ENCODE data around the gene GRM4.

GRM4 gene

GRCh38 chr6:34157236-34157830 is 11.4 kb upstream of the GRM4 start:
- DNase-seq = no peak

GRCh38 chr6:34155471-34156300 is 9.8 kb upstream of the GRM4 start:
- no peak for DNase-seq

- peak; percentile 44 for DNase-seq
These were observed 9.0 kb upstream of the GRM4 start for GRCh38 chr6:34154668-34155447.

- DNase-seq = no peak
These were observed 7.1 kb upstream of the GRM4 start for GRCh38 chr6:34152806-34153520.

GRCh38 chr6:34152042-34152524 is 6.2 kb upstream of the GRM4 start:
- DNase-seq = no peak

GRCh38 chr6:34151321-34152041 is 5.6 kb upstream of the GRM4 start:
- no peak for DNase-seq

- no peak for DNase-seq
These were observed 4.9 kb upstream of the GRM4 start for GRCh38 chr6:34150766-34151165.

GRCh38 chr6:34149831-34150400 is 4.0 kb upstream of the GRM4 start:
- DNase-seq = no peak

- DNase-seq = no peak
These were observed 3.5 kb upstream of the GRM4 start for GRCh38 chr6:34149452-34149810.

- DNase-seq = no peak
These were observed 3.0 kb upstream of the GRM4 start for GRCh38 chr6:34148631-34149451.

- DNase-seq = no peak
These were observed 2.2 kb upstream of the GRM4 start for GRCh38 chr6:34147906-34148630.

- DNase-seq = no peak
These were observed 1.1 kb upstream of the GRM4 start for GRCh38 chr6:34146801-34147592.

- no peak for DNase-seq
These were observed 496 bp downstream of the GRM4 start for GRCh38 chr6:34145161-34146020.

GRCh38 chr6:34144581-34145160 is 1.2 kb downstream of the GRM4 start:
- DNase-seq = no peak

GRCh38 chr6:34143884-34144580 is 1.9 kb downstream of the GRM4 start:
- DNase-seq = peak; percentile 34

GRCh38 chr6:34143196-34143883 is 2.5 kb downstream of the GRM4 start:
- no peak for DNase-seq

Measured in CD4-positive, alpha-beta T cell treated with Interleukin-15 for 1 hour (primary cell).